Erythroblast (primary cell): Measurements from ENCODE around the gene DDI1.

Experiments
- GATA1 ChIP-seq: IDR thresholded peaks from 2 replicates; pipeline ENCODE4 v1.6.1; 2011; ENCODE audit warnings: low read depth, mild to moderate bottlenecking, control low read depth, low read length, moderate library complexity
- POLR2A ChIP-seq: IDR thresholded peaks from 2 replicates; pipeline ENCODE4 v1.6.1; 2011; ENCODE audit warnings: mild to moderate bottlenecking, low read length

- TF ChIP-seq POLR2A = no peak
- TF ChIP-seq GATA1 = no peak
Observed at GRCh38 chr11:104041792-104042191, 5.4 kb downstream of the DDI1 start.
